ENCODE measurements around the gene PRPSAP1. TPM values are rescaled to one million over a fixed set of nuclear protein-coding genes. Genes with fewer than 3 reads are reported as not detected.

Gene PRPSAP1
- total RNA-seq, 1 experiment from 2014 or later: 38.4 TPM

DNA sequence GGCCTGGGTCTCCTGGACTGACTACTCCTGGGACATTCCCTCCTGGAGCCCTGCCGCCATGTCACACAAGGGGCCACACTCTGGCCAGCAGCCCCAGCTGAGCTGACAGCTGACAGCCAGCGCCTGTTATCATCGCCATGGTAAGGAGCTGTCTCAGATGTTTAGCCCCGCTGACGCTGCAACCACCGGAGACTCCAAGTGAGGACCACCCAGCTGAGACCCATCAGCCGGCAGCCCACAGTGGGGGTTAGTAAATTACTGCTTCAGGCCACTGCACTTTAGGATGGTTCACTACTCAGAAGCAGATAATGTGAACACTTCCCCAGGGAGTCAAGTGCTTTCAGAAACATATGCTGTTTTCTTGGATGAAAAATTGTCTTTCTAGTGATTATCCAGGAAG lies 16.1 kb upstream of the PRPSAP1 start:
- Histone ChIP-seq H3K23me2 (ENCODE audit: insufficient read length, low read depth, low read length, poor library complexity, severe bottlenecking) (no peaks in the 10 kb centered on the region), H3K14ac (ENCODE audit: insufficient read depth, low read length) (no peak overlapping the region), H3K27ac (ENCODE audit: insufficient read length, low read depth, low read length) (no peak overlapping the region), H4K8ac (replicated peaks; ENCODE audit: insufficient read length, low read depth, low read length) (no peak overlapping the region), H3K4me2 (ENCODE audit: insufficient read depth, insufficient read length, low read length) (no peak overlapping the region), H4K91ac (ENCODE audit: insufficient read length, low read depth, low read length) (no peak overlapping the region), H3T11ph (ENCODE audit: low read length) (no peak overlapping the region), H3K18ac (ENCODE audit: insufficient read length, low read depth, low read length) (no peak overlapping the region), H3K79me2 (ENCODE audit: insufficient read depth, low read length) (no peaks in the 10 kb centered on the region), H3K4me1 (ENCODE audit: insufficient read depth, low read length) (peaks cover 5% of the 10 kb centered on the region; the same call in 1 of the 2 replicates), H3K79me1 (ENCODE audit: insufficient read depth, low read depth, low read length, poor library complexity, severe bottlenecking) (no peaks in the 10 kb centered on the region), H2BK5ac (ENCODE audit: insufficient read length, low read length) (no peak overlapping the region), H2AK5ac (ENCODE audit: insufficient read length, low read length) (no peak overlapping the region), H2AFZ (ENCODE audit: low read length) (no peak overlapping the region), H3K9me3 (ENCODE audit: control insufficient read depth, low read depth, low read length) (no peaks in the 10 kb centered on the region), H3K27me3 (ENCODE audit: insufficient read depth, low read length) (no peaks in the 10 kb centered on the region), H4K20me1 (ENCODE audit: control insufficient read depth, insufficient read depth, insufficient read length) (no peaks in the 10 kb centered on the region), H3K23ac (ENCODE audit: insufficient read length, low read depth, low read length) (no peak overlapping the region), H3K9ac (ENCODE audit: extremely low read depth, insufficient read length, low read length) (no peak overlapping the region), H2BK15ac (ENCODE audit: low read depth, low read length) (no peak overlapping the region), H2BK12ac (ENCODE audit: insufficient read length, low read depth, low read length) (no peak overlapping the region), H4K5ac (ENCODE audit: insufficient read length, low read depth, low read length) (no peak overlapping the region), H3K4ac (ENCODE audit: low read depth, low read length) (no peak overlapping the region), H2BK120ac (ENCODE audit: low read depth, low read length, poor library complexity, severe bottlenecking) (no peak overlapping the region), H2BK20ac (ENCODE audit: low read depth, low read length, poor library complexity, severe bottlenecking) (no peak overlapping the region), H3K56ac (ENCODE audit: insufficient read length, low read depth, low read length) (no peak overlapping the region)
- DNase-seq: no peak
- no peak overlapping the region for H3K4me3 Mint-ChIP-seq
- H3K4me1 Mint-ChIP-seq: peaks cover 24 to 40% of the 10 kb centered on the region in 2 experiments
- H3K27ac Mint-ChIP-seq: no peak overlapping the region
- TF ChIP-seq, protein P1, sequence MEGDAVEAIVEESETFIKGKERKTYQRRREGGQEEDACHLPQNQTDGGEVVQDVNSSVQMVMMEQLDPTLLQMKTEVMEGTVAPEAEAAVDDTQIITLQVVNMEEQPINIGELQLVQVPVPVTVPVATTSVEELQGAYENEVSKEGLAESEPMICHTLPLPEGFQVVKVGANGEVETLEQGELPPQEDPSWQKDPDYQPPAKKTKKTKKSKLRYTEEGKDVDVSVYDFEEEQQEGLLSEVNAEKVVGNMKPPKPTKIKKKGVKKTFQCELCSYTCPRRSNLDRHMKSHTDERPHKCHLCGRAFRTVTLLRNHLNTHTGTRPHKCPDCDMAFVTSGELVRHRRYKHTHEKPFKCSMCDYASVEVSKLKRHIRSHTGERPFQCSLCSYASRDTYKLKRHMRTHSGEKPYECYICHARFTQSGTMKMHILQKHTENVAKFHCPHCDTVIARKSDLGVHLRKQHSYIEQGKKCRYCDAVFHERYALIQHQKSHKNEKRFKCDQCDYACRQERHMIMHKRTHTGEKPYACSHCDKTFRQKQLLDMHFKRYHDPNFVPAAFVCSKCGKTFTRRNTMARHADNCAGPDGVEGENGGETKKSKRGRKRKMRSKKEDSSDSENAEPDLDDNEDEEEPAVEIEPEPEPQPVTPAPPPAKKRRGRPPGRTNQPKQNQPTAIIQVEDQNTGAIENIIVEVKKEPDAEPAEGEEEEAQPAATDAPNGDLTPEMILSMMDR (conservative IDR thresholded peaks at IDR 0.05): no peak
- H3K9me3 Mint-ChIP-seq: no peaks in the 10 kb centered on the region; a peak in 1 of 5 replicates
- WGBS (ENCODE audit: extremely low coverage, insufficient read length, low lambda C conversion rate): no CpG with 5 or more reads among the region's 7 CpGs
- no peaks in the 10 kb centered on the region for H3K36me3 Mint-ChIP-seq (ENCODE audit: insufficient read depth in 1 of 3, low read depth in 3 of 3)
- no peaks in the 10 kb centered on the region; the same call in none of the 2 replicates for H3K27me3 Mint-ChIP-seq (ENCODE audit: low read depth)

All from H9 (cell line).